GM19239 (cell line): Measurements from ENCODE around the gene FEZ2.

Experiments used
- DNase-seq: peaks from one replicate; pipeline ENCODE4 v3.0.0; 2011; ENCODE audit warnings: low spot score; ENCODE audit not compliant: insufficient read length
- FAIRE-seq: peaks from 2 replicates; lab custom pipeline; 2011; peaks lifted over from hg19 to GRCh38; lab: Jason Lieb, UNC

FEZ2 gene

GRCh38 chr2:36564377-36564930 lies 33.5 kb downstream of the FEZ2 start:
- FAIRE-seq (no peak), DNase-seq (no peak)

GRCh38 chr2:36562973-36563532 lies 34.9 kb downstream of the FEZ2 start:
- FAIRE-seq, result no peak

GRCh38 chr2:36562240-36562639 lies 35.7 kb downstream of the FEZ2 start:
- no peak for DNase-seq
- FAIRE-seq, result no peak

More at GRCh38 chr2:36562973-36563532, 34.9 kb downstream of the FEZ2 start:
- DNase-seq, result no peak

GRCh38 chr2:36561237-36561944 lies 36.6 kb downstream of the FEZ2 start:
- DNase-seq, result no peak
- no peak for FAIRE-seq

- FAIRE-seq, result no peak
Measured at GRCh38 chr2:36560726-36561125, 37.2 kb downstream of the FEZ2 start.

GRCh38 chr2:36559221-36559942 lies 38.6 kb downstream of the FEZ2 start:
- no peak for FAIRE-seq

More at GRCh38 chr2:36560726-36561125, 37.2 kb downstream of the FEZ2 start:
- DNase-seq, result no peak

DNA sequence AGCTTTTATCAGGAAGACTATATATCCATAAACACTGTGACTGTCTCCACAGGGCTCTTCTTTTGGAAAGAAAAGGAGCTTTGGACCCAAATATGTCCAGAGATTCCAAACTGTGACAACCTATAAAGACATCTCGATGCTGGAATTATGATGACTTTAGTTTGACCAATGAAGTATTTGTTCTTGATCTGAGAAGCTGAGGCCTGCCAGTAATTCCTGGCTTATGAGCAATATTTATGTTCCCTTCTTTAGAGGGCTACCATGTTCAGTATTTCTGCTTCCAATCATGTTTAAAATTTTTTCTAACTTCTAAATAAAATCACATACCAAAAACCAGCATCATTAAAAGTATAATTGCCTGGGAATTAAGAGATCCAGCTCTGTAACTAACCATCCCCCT lies 41.1 kb downstream of the FEZ2 start:
- no peak for DNase-seq
- no peak for FAIRE-seq

More at GRCh38 chr2:36559221-36559942, 38.6 kb downstream of the FEZ2 start:
- DNase-seq, result no peak

- no peak for DNase-seq
- no peak for FAIRE-seq
Measured at GRCh38 chr2:36555789-36556188, 42.2 kb downstream of the FEZ2 start.

- no peak for FAIRE-seq
Measured at GRCh38 chr2:36554531-36554930, 43.4 kb downstream of the FEZ2 start.

DNA sequence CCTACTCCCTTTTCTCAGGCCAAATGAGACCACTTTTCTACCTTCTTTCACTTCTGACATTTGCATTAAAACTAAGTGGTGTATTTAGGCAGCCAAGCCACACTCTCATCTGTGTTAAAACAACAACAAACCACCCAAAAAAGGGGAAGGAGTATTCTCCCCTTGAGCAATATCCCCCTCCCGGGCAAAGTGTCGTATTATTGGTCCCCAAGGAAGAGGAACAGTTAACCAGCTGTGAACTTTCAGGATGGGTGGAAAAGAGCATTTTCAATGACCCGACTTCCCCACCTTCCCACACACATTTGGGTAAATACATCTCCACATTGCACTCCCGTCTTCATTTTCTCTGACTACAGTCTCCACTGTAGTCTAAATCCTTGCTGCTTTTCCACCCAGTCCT lies 44.3 kb downstream of the FEZ2 start:
- no peak for DNase-seq
- FAIRE-seq, result no peak

More at GRCh38 chr2:36554531-36554930, 43.4 kb downstream of the FEZ2 start:
- no peak for DNase-seq

DNA sequence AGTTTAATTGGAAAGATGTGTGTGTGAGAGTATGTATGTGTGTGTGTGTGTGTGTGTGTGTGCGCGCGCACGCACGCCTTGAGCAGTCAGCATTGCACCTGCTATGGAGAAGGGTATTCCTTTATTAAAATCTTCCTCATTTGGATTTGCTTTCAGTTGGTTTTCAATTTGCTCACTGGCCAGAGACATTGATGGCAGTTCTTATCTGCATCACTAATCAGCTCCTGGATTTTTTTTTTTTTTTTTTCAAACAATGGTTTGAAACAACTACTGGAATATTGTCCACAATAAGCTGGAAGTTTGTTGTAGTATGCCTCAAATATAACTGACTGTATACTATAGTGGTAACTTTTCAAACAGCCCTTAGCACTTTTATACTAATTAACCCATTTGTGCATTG lies 48.0 kb downstream of the FEZ2 start:
- DNase-seq (no peak), FAIRE-seq (peak; percentile 26)

DNA sequence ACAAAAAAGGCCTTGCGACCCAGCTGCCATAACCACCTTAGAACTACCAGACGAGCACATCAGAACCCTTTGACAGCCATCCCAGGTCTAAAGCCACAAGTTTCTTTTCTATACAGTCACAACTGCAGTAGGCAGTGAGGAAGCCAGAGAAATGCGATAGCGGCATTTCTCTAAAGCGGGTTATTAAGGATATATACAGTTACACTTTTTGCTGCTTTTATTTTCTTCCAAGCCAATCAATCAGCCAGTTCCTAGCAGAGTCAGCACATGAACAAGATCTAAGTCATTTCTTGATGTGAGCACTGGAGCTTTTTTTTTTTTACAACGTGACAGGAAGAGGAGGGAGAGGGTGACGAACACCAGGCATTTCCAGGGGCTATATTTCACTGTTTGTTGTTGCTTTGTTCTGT lies 48.8 kb downstream of the FEZ2 start:
- FAIRE-seq (no peak), DNase-seq (no peak)

GRCh38 chr2:36547906-36548305 lies 50.1 kb downstream of the FEZ2 start:
- no peak for FAIRE-seq
- no peak for DNase-seq

DNA sequence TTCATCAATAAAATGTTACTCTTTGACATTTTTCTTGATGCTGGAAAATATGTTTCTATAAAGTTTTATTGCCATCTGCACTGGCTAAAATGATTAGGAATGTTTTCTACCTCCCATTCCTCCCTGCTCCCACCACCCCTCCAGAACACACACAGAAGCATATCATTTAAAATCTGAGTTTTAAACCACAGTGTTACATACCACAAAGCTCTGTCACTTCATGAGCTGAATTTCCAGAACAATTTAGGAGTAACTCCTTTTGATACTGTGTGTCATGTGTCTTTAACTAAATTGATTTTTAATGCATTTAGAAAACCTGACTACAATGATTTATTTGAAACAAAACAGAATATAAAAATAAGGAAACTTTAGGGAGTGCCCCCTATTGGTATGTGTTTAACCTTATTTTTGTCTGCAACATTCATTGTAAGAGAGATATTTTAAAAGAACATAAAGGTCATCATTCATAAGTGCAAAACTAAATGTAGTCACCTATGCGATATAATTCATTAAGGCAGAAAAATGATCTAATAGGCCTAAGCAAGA lies 52.0 kb downstream of the FEZ2 start:
- FAIRE-seq, result no peak

DNA sequence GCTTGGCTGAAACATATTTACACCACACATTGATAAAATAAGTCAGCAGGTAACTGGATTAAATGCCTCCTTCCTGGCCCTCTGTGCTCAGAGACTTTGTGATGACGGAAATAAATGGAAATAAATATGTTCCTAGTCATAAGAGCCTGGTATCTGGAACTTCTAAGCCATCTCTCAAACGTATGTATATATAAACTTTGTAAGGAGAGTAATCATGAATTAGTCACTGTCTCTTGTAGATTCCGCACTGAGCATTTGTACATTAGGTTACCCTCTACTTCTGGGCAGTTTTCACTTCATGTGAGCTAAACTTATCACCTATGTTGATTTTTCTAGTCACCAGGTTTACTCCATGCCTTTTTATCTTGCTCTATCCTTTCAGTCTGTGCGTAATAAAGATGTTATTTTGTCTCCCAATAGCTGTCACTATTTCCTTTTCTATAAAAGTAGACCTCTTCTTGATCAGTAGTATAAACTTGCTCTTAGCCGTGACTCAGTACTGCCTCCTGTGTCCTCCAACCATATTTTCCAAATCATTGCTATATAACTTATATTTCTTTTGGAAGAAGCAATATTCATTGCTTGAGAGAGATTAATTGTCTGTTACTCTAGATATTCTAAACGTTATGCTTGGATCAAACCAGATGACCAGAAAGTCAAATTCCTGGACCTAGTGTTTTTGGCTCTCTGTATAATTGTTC lies 53.2 kb downstream of the FEZ2 start:
- DNase-seq, result no peak
- no peak for FAIRE-seq

More for the DNA sequence above, 52.0 kb downstream of the FEZ2 start:
- no peak for DNase-seq

- DNase-seq (no peak), FAIRE-seq (no peak)
Measured at GRCh38 chr2:36541891-36542595, 55.9 kb downstream of the FEZ2 start.

- FAIRE-seq (no peak), DNase-seq (no peak)
Measured at GRCh38 chr2:36540986-36541754, 56.8 kb downstream of the FEZ2 start.

GRCh38 chr2:36539631-36540030 lies 58.3 kb downstream of the FEZ2 start:
- FAIRE-seq (peak; percentile 76), DNase-seq (peak; percentile 6)

GRCh38 chr2:36538335-36538734 lies 59.6 kb downstream of the FEZ2 start:
- DNase-seq, result no peak
- FAIRE-seq, result no peak
